Muscle layer of colon (tissue), 2 donors: ENCODE measurements around the gene SMC1A.

ENCODE experiments used
- H3K27ac ChIP-seq: one replicate; pipeline ENCODE4 v1.7.0; 2013; ENCODE audit warnings: low read depth, mild to moderate bottlenecking, low read length, moderate library complexity
- H3K27me3 ChIP-seq, 2 donors: one replicate each; pipeline ENCODE4 v1.7.0; 2013; ENCODE audit warnings: low read length in 2 of 2, mild to moderate bottlenecking in 2 of 2; ENCODE audit not compliant: insufficient read depth in 2 of 2, control insufficient read depth in 1 of 2
- H3K36me3 ChIP-seq: one replicate; pipeline ENCODE4 v1.7.0; 2013; ENCODE audit warnings: mild to moderate bottlenecking, low read length; ENCODE audit not compliant: insufficient read depth
- H3K4me1 ChIP-seq: one replicate; pipeline ENCODE4 v1.7.0; 2013; ENCODE audit warnings: mild to moderate bottlenecking, low read length; ENCODE audit not compliant: insufficient read depth
- H3K4me3 ChIP-seq, 2 donors: one replicate each; pipeline ENCODE4 v1.7.0; 2013; ENCODE audit warnings: low read length in 2 of 2, low read depth in 1 of 2, mild to moderate bottlenecking in 1 of 2, moderate library complexity in 1 of 2
- H3K9ac ChIP-seq: one replicate; pipeline ENCODE4 v1.7.0; 2013; ENCODE audit warnings: low read length
- H3K9me3 ChIP-seq: one replicate; pipeline ENCODE4 v1.7.0; 2013; ENCODE audit warnings: mild to moderate bottlenecking, low read length
- donor health status: abdominal sarcoma.
- donor health status: Adenocarcinoma of cecum.

Gene SMC1A

DNA sequence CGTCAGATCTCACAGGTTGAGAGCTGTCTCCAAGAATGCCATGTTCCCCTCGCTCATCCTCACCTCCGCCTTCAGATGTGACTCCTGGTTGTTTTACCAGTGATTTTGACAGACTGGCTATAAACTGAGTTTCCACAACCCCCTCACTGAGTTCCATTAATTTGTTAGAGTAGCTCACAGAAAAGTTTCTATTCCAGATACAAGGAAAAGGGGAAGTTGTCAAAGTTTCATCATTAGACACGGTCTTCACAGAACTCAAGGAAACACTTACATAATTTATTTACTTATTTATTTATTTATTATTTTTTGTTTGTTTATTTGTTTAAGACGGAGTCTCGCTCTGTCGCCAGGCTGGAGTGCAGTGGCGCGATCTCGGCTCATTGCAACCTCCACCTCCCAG is 85.4 kb downstream of the SMC1A start:
- Histone ChIP-seq H3K36me3 (no peaks in the 10 kb centered on the region), H3K4me3 (no peak overlapping the region), H3K9me3 (no peaks in the 10 kb centered on the region), H3K4me1 (no peaks in the 10 kb centered on the region), H3K27me3 (peaks cover 0 to 18% of the 10 kb centered on the region in 2 donors), H3K27ac (no peak overlapping the region), H3K9ac (no peak overlapping the region)

DNA sequence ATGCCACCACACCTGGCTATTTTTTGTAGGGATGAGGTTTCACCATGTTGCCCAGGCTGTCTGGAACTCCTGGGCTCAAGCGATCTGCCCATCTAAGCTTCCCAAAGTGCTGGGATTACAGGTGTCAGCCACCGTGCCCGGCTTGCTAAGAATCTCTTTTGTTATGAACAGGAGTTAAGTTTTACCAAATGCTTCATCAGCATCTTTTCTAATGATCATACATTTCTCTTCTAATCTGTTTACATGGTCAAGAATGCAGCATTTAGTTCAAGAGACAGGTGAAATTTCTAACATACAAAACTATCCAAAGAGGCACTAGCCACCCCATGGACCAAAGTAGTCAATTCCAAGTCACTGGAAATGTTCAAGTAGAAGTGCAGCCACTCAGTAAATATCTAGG is 88.6 kb downstream of the SMC1A start:
- H3K27ac ChIP-seq, result no peak overlapping the region
- H3K27me3 ChIP-seq, result peaks cover 0 to 26% of the 10 kb centered on the region in 2 donors
- no peaks in the 10 kb centered on the region for H3K4me1 ChIP-seq
- no peaks in the 10 kb centered on the region for H3K36me3 ChIP-seq
- no peak overlapping the region for H3K9ac ChIP-seq
- H3K9me3 ChIP-seq, result no peaks in the 10 kb centered on the region
- H3K4me3 ChIP-seq, result no peak overlapping the region

DNA sequence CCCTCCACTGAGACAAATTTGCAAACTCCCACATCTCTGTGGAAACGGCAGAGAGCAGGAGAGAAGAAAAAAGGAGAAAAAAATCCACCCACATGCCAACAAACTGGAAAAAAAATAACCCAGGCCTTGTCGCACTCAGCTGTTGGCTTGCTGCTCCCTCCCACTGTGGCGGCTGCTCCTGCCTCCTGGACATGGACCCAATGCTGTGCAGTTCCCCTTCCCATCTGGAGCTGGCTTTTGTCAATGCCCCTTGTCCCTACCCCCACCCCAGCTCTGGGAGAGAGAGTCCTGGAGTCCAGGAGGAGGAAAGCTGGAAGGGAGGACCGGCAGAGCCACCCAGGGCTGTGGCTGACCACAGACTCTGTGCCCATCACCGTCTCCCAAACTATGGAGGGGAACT is 90.2 kb downstream of the SMC1A start:
- Histone ChIP-seq H3K4me1 (no peaks in the 10 kb centered on the region), H3K27me3 (peaks cover 0 to 34% of the 10 kb centered on the region in 2 donors)

DNA sequence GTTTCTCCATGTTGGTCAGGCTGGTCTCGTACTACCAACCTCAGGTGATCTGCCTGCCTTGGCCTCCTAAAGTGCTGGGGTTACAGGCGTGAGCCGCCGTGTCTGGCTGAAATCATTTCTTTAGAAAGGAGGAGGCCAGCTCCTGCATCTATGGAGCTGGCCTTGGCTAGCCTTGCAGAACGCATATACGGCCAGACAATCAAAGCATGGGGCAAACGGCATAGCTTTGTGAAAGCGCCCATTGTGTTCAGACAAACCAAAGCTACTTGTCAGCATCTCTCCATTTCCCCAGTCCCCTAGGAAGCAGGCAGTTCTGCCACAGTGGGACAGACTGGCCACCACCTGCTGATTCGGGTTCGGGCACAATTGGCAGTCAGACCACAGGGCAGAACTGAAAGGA is 92.1 kb downstream of the SMC1A start:
- H3K4me3 ChIP-seq, result no peak overlapping the region
- H3K4me1 ChIP-seq, result no peaks in the 10 kb centered on the region
- no peak overlapping the region for H3K9ac ChIP-seq
- no peaks in the 10 kb centered on the region for H3K9me3 ChIP-seq
- no peaks in the 10 kb centered on the region for H3K36me3 ChIP-seq
- H3K27ac ChIP-seq, result no peak overlapping the region
- H3K27me3 ChIP-seq, result peaks cover 0 to 31% of the 10 kb centered on the region in 2 donors

More for the DNA sequence above, 90.2 kb downstream of the SMC1A start:
- Histone ChIP-seq H3K4me3 (no peak overlapping the region), H3K9ac (no peak overlapping the region), H3K9me3 (no peaks in the 10 kb centered on the region), H3K36me3 (no peaks in the 10 kb centered on the region), H3K27ac (no peak overlapping the region)

DNA sequence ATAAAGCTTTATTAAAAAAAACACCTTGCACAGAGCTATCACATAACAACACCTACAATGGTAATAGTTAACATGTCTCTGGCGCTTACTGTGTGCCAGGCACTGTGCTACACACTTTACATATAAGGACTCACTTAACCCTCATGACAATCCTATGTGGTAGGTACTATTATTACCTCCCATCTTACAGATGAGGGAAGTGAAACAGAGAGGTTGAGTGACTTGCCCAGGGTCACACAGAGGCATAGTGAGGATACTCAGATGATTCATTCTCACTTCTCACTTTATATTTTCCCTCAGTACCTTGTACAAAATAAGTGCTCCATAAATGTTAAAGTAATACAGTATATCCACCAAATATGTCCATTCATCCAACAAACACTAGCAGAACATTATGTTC is 97.7 kb downstream of the SMC1A start:
- H3K36me3 ChIP-seq, result no peaks in the 10 kb centered on the region
- no peak overlapping the region for H3K9ac ChIP-seq
- H3K27ac ChIP-seq, result no peak overlapping the region
- peaks cover under 1 to 33% of the 10 kb centered on the region in 2 donors for H3K27me3 ChIP-seq
- H3K4me3 ChIP-seq, result no peak overlapping the region
- no peaks in the 10 kb centered on the region for H3K4me1 ChIP-seq
- H3K9me3 ChIP-seq, result no peaks in the 10 kb centered on the region
